ENCODE results near the gene CES5A.
"Not testable (repeated sequence)": the region's sequence is repeated elsewhere in the genome, so short reads cannot be mapped to it uniquely, and the experiment has no call there.

CES5A gene

GRCh38 chr16:55873122-55873521, 2.1 kb downstream of the CES5A start:
- DNase-seq (ENCODE audit: low read depth) = no peak

- DNase-seq (ENCODE audit: low read depth) = no peak
Measured at GRCh38 chr16:55872130-55872529, 3.0 kb downstream of the CES5A start.

- DNase-seq (ENCODE audit: low read depth) = no peak
Measured at GRCh38 chr16:55871411-55872038, 3.6 kb downstream of the CES5A start.

DNA sequence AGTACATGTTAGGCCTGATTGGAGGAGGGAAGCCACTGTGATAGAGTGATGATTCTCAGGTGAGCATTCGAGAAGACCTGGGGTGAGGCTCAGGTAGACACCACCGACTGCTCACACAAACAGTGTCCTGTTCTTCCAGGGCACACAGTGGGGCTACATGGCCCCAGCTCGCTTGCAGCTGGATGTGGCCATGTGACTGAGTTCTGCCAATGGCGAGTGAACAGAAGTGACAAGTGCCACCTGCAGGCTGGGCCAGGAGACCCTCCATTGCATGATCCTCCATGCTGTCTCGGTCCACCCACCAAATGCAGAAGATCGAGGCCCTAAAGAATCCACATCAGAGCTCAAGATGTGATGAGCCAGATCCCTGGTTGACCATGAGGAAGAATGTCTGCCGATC, 6.2 kb downstream of the CES5A start:
- DNase-seq (ENCODE audit: low read depth) = no peak

- DNase-seq (ENCODE audit: low read depth) = no peak
Measured at GRCh38 chr16:55868137-55868536, 7.0 kb downstream of the CES5A start.

GRCh38 chr16:55861288-55861687, 13.9 kb downstream of the CES5A start:
- DNase-seq (ENCODE audit: low read depth) = no peak

DNA sequence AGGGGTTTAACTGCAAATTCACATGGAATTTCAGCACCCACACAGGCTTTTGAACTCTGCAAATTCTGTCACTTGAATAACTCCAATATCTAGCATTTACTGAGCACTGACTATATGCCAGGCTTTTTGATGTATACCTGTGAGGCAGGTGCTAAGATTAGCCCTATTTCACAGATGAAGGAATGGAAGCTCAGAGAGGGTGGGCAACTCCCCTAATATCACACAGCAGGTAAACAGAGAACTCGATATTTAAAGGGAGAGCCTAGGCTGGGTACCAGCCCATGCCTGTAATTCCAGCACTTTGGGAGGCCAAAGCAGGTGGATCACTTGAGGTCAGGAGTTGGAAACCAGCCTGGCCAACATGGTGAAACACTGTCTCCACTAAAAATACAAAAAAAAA, 17.5 kb downstream of the CES5A start:
- DNase-seq (ENCODE audit: low read depth) = not testable (repeated sequence)

GRCh38 chr16:55856950-55857349, 18.2 kb downstream of the CES5A start:
- no peak for DNase-seq (ENCODE audit: low read depth)

DNA sequence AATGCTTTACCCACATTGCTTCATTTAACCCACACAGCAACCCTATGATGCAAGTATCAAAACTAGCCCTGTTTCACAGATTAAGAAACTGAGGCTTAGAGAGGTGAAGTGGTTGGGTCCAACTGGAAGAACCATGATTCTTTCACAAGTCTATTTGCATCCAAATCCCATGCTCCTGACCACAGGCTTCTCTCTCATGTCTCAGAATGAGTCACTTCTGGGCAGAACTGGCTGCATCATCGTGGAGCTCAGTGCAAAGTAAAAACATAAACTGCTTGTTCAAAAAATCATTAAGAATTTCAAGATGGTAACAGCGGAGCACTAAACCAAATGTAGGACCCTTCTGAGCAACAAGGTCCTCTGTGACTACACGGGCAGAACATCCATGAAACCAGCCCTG, 22.1 kb downstream of the CES5A start:
- peak; percentile 12 for DNase-seq (ENCODE audit: low read depth)

DNA sequence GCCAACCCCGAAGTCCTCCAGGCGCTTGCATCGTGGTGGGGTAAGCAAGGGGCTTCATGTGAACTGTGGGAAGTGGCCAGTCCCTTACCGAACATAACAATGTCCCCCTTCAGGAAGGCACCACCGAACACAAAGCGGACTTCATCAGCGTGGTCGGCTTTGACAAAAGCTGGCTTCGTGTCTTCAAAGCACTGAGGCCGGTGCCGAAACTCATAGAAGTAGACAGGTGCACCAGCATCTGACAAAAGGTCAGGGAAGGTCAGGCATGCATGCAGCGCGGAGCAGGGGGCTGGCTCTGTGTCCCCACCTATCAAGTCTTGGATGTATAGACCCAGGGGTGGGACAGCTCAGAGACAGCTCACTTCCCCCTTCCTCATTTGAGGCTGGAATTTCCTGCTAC, 25.6 kb downstream of the CES5A start:
- no peak for DNase-seq (ENCODE audit: low read depth)

DNA sequence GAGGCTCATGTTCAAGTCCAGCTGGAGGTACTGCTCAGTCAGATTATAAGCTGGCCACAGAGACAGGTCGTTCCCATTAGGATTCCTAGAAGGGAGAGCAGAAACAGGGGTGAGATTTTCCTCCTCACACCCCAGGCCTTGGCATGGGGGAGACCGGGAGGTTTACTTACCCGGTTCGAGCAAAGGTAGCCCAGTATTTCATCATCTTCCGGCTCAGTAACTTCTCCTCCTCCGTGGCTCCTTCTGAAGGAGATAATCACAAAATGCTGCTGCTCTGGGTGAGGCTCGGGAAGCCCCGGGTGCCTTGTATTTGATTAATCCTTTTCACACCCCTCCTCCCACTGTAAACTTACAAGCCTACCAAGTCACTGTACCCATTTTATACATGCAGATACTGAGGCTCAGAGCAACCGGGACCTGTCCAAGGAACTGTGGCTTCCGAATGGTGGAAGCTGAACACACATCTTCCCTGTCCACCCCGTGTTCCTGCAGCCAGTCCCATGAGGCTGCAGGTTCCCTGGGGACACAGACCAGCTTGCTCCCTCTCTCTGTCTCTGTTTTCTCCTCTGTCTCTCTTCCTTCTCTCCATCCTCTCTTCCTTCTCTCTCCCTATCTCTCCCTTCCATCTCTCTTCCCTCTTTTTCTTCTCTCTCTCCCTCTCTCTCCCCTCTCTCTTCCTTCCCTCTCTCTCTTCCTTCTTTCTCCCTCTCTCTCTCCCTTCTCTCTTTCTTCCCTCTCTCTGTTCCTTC, 28.4 kb downstream of the CES5A start:
- DNase-seq (ENCODE audit: low read depth) = no peak

DNA sequence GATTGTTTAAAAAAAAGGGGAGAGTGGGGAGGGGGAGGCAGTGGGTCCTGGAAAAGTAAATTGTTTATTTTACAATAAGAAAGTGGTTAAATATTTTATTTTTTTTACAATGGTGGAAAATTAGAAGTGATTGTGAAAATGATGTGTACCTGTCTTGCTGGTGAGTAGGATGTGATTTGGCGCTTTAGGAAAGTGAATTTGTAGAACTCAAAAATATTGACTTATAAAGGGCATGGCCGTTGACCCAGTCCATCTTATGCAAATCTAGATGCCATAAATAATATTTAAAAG, 32.1 kb downstream of the CES5A start:
- DNase-seq (ENCODE audit: low read depth) = no peak

DNA sequence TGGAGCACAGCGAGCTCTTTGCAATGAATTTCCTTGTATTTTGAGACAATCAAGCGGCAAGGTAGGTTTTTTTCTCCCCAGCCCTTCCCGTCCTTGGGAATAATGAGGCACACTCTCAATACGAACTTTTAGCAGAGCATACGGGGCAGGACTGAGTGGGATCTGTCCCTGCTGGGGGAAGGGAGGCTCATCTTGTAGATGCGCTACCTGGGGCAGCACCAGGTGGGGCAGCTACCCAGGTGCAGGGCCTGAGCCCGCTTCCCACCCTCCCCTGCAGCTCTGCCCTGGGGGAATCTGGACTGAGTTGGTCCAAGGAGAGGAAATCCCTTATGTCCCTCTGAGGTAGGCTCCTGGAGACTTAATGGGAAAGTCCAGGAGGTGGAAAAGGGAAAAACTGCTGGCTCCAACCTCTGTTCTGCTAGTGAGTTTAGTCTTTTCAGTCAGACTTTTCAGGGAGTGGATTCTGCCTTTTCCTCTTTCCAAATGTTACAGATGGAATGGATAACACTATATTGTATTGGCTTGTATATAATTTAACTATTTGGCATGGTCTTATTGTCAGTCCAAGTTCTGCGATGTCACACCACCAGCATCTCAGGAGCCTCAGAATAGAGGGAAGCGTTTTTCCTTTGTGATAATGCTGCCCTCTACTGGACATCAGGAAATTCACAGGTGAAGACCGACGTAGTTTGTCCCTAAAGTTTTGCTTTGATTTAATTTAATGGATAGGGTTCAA, 32.6 kb downstream of the CES5A start:
- DNase-seq (ENCODE audit: low read depth) = peak; percentile 40

DNA sequence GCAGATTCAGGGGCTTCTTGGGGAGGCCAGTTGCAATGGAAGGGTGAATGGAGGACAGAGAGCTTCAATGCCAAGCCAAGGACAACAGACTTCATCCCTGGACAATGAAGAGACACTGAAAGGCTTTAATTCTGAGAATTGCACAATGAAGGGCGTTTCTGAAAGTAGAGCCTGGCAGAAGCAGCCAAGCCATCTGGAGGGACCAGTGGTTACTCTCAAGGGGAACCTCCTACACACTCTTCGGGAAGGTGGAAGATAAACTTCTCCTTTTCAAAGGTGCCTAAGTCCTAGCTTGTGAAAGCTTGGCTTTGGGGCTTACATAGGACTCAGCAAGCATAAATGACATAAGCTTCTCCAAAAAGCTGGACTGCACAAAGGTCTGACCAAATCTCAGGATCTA, 36.1 kb downstream of the CES5A start:
- no peak for DNase-seq (ENCODE audit: low read depth)

- DNase-seq (ENCODE audit: low read depth) = no peak
Measured at GRCh38 chr16:55836158-55836611, 39.0 kb downstream of the CES5A start.

DNA sequence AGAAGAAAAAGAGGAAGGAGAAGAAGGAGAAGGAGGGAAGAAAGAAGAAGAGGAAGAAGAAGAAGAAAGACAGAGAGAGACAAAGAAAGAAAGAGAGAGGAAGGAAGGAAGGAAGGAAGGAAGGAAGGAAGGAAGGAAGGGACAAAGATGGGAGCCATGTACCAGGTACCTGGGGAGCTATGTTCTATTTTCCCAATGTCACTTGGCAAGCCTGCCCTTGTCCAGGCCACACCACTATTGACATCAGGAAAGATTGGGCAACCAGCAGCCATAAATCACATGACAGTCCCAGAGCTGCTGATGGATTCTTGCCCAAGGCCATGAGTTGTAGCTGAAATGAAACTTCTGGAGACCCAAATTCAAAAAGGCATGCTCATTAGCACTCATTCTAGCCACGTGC, 39.6 kb downstream of the CES5A start:
- no peak for DNase-seq (ENCODE audit: low read depth)

GRCh38 chr16:55835173-55835572, 40.0 kb downstream of the CES5A start:
- DNase-seq (ENCODE audit: low read depth) = not testable (repeated sequence)

DNA sequence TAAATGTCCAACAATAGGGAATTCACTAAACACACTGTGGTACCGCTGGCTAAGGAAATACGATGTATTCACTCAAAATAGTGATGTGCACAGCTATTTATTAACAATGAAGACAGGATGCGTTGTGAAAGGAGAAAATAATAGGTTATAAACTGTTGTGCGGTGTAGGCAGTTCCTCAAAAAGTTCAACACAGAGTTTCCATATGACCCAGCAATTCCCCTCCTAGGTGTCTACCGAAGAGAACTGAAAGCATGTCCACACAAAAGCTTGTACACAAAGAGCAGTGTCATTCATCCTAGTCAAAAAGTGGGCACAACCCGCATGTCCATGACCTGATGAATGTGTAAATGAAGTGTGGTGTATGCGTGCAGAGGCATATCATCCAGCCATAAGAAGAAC, 41.1 kb downstream of the CES5A start:
- no peak for DNase-seq (ENCODE audit: low read depth)

- no peak for DNase-seq (ENCODE audit: low read depth)
Measured at GRCh38 chr16:55832773-55833691, 42.1 kb downstream of the CES5A start, which contains the start of gene CES1. TSS of gene CES1 (minus strand) at chr16:55833096. CDS start at chr16:55833055, 41 bp downstream.

DNA sequence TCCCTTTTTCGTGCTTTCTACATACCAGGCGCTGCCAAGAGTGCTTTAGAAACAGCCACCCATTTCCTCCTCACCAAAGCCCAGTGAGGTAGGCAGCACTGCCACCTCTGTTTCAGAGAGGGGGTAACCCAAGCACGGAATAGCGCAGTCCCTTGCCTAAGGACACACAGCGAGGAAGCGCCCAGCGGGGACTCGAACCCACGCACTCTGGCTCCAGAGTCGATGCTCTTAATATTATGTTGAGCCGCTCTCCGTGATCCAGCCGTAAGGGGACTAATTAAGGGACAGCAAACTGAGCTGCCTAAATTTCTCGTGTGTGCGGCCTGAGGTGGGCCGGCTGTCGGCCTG, 42.8 kb downstream of the CES5A start:
- no peak for DNase-seq (ENCODE audit: low read depth)

GRCh38 chr16:55830658-55831294, 44.4 kb downstream of the CES5A start:
- no peak for DNase-seq (ENCODE audit: low read depth)

DNA sequence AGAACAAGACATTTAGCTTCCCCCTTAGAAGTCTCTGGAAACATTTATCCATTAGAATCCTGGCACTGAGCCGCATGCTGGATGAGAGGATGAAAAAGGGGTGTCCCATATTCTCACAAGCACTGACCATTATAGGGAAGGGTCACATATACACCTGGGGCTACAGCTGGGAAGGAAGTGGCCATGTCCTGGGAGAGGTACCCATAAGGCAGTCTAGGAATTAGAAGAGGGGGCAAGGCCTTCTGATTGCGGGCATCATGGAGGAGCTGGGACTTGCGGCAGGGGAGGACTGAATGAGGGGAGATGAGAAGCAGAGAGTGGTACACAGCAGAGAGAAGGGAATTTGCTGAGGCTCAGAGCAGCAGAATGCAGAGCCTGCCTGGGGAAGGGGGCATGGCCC, 45.9 kb downstream of the CES5A start:
- not testable (repeated sequence) for DNase-seq (ENCODE audit: low read depth)

Measured in iris pigment epithelial cell (primary cell).